ENCODE measurements around the gene PTX4. TPM values are rescaled to one million over a fixed set of nuclear protein-coding genes. Genes with fewer than 3 reads are reported as not detected.

PTX4 gene
- total and polyA plus RNA-seq, 2 experiments from 2014 or later: not detected

GRCh38 chr16:1532771-1533170 lies 44.0 kb upstream of the PTX4 start:
- no peaks in the 10 kb centered on the region; the same call in 2 of the 3 replicates for H3K36me3 Mint-ChIP-seq (ENCODE audit: low read depth)
- H3K4me1 Mint-ChIP-seq: peaks cover 2% of the 10 kb centered on the region; the same call in 1 of the 3 replicates
- H3K4me3 ChIP-seq: no peak overlapping the region
- H3K27ac ChIP-seq (ENCODE audit: low read depth): no peak overlapping the region
- no peaks in the 10 kb centered on the region for H3K9me2 ChIP-seq (ENCODE audit: insufficient read depth)
- no peak overlapping the region for H3K4me2 ChIP-seq
- H3K4me3 Mint-ChIP-seq: no peak overlapping the region
- H4K20me1 ChIP-seq (replicated peaks; ENCODE audit: insufficient read depth): no peaks in the 10 kb centered on the region
- H3F3A ChIP-seq (replicated peaks; ENCODE audit: low read depth): no peaks in the 10 kb centered on the region
- H3K27me3 ChIP-seq (ENCODE audit: insufficient read depth): no peaks in the 10 kb centered on the region
- H3K27ac Mint-ChIP-seq: no peak overlapping the region
- no peaks in the 10 kb centered on the region for H3K79me2 ChIP-seq (replicated peaks; ENCODE audit: insufficient read depth)
- ATAC-seq: no peak
- no peak for DNase-seq (ENCODE audit: low spot score)
- no peaks in the 10 kb centered on the region for H3K4me1 ChIP-seq (ENCODE audit: insufficient read depth)
- no peaks in the 10 kb centered on the region for H3K9me3 Mint-ChIP-seq
- no peak overlapping the region for H2AFZ ChIP-seq
- no peaks in the 10 kb centered on the region for H3K36me3 ChIP-seq (ENCODE audit: insufficient read depth)
- peaks cover 6% of the 10 kb centered on the region for H3K27me3 Mint-ChIP-seq (ENCODE audit: insufficient read depth, low read depth, poor library complexity)
- no peak for TF ChIP-seq JUNB (IDR thresholded peaks at IDR 0.05; ENCODE audit: unreplicated experiment)
- no peak for TF ChIP-seq NANOG (IDR thresholded peaks at IDR 0.05; ENCODE audit: borderline replicate concordance)
- TF ChIP-seq POLR2AphosphoS5 (IDR thresholded peaks at IDR 0.05; ENCODE audit: low read depth): no peak

DNA sequence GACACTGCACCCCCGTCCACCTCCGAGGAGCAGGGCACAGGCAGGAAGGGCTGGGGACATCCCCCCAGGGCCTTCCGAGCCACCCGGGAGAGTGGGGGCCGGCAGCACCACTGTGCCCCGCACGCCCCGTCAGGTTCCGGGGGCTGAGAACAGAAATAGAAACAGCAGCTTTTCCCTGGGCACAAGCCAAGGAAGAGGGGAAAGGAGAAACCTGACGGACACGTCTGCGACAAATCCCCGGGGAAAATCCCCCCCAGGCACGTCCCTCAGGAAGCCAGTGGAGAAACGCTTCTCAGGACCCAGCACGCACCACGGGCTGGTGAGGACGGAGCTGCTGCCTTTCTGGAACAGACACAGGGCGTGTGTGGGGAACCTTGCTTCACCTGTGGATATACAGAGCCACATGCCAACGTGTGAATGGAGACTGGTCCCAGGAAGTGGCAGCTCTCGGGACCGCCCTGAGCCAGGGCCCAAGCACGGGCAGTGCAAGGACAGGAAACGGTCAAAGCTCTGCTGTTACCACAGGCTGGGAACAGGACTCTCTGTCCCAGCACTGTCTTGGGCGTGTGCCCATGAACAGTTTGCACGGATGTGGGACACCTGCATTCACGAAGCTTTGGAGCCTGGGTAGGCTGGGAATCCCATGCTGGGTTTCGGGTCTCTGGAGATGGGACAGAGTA lies 43.5 kb upstream of the PTX4 start:
- ATAC-seq: no peak
- TF ChIP-seq, protein P1, sequence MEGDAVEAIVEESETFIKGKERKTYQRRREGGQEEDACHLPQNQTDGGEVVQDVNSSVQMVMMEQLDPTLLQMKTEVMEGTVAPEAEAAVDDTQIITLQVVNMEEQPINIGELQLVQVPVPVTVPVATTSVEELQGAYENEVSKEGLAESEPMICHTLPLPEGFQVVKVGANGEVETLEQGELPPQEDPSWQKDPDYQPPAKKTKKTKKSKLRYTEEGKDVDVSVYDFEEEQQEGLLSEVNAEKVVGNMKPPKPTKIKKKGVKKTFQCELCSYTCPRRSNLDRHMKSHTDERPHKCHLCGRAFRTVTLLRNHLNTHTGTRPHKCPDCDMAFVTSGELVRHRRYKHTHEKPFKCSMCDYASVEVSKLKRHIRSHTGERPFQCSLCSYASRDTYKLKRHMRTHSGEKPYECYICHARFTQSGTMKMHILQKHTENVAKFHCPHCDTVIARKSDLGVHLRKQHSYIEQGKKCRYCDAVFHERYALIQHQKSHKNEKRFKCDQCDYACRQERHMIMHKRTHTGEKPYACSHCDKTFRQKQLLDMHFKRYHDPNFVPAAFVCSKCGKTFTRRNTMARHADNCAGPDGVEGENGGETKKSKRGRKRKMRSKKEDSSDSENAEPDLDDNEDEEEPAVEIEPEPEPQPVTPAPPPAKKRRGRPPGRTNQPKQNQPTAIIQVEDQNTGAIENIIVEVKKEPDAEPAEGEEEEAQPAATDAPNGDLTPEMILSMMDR (conservative IDR thresholded peaks at IDR 0.05; ENCODE audit: low read depth in 2 of 2): no peak
- TF ChIP-seq ZNF114 (CRISPR knock-in tag; IDR thresholded peaks at IDR 0.05): no peak
- TF ChIP-seq, protein P2, sequence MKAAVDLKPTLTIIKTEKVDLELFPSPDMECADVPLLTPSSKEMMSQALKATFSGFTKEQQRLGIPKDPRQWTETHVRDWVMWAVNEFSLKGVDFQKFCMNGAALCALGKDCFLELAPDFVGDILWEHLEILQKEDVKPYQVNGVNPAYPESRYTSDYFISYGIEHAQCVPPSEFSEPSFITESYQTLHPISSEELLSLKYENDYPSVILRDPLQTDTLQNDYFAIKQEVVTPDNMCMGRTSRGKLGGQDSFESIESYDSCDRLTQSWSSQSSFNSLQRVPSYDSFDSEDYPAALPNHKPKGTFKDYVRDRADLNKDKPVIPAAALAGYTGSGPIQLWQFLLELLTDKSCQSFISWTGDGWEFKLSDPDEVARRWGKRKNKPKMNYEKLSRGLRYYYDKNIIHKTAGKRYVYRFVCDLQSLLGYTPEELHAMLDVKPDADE (IDR thresholded peaks at IDR 0.05): no peak
- no peak for TF ChIP-seq STAT1 (IDR thresholded peaks at IDR 0.05; ENCODE audit: unreplicated experiment)
- no peak for TF ChIP-seq CREB1 (CRISPR knock-in tag; IDR thresholded peaks at IDR 0.05; ENCODE audit: low read depth)
- no peak for TF ChIP-seq JUNB (IDR thresholded peaks at IDR 0.05; ENCODE audit: unreplicated experiment)
- no peak for TF ChIP-seq POLR2AphosphoS5 (IDR thresholded peaks at IDR 0.05; ENCODE audit: low read depth)
- no peak for TF ChIP-seq NANOG (IDR thresholded peaks at IDR 0.05; ENCODE audit: borderline replicate concordance)
- TF ChIP-seq, protein P3, sequence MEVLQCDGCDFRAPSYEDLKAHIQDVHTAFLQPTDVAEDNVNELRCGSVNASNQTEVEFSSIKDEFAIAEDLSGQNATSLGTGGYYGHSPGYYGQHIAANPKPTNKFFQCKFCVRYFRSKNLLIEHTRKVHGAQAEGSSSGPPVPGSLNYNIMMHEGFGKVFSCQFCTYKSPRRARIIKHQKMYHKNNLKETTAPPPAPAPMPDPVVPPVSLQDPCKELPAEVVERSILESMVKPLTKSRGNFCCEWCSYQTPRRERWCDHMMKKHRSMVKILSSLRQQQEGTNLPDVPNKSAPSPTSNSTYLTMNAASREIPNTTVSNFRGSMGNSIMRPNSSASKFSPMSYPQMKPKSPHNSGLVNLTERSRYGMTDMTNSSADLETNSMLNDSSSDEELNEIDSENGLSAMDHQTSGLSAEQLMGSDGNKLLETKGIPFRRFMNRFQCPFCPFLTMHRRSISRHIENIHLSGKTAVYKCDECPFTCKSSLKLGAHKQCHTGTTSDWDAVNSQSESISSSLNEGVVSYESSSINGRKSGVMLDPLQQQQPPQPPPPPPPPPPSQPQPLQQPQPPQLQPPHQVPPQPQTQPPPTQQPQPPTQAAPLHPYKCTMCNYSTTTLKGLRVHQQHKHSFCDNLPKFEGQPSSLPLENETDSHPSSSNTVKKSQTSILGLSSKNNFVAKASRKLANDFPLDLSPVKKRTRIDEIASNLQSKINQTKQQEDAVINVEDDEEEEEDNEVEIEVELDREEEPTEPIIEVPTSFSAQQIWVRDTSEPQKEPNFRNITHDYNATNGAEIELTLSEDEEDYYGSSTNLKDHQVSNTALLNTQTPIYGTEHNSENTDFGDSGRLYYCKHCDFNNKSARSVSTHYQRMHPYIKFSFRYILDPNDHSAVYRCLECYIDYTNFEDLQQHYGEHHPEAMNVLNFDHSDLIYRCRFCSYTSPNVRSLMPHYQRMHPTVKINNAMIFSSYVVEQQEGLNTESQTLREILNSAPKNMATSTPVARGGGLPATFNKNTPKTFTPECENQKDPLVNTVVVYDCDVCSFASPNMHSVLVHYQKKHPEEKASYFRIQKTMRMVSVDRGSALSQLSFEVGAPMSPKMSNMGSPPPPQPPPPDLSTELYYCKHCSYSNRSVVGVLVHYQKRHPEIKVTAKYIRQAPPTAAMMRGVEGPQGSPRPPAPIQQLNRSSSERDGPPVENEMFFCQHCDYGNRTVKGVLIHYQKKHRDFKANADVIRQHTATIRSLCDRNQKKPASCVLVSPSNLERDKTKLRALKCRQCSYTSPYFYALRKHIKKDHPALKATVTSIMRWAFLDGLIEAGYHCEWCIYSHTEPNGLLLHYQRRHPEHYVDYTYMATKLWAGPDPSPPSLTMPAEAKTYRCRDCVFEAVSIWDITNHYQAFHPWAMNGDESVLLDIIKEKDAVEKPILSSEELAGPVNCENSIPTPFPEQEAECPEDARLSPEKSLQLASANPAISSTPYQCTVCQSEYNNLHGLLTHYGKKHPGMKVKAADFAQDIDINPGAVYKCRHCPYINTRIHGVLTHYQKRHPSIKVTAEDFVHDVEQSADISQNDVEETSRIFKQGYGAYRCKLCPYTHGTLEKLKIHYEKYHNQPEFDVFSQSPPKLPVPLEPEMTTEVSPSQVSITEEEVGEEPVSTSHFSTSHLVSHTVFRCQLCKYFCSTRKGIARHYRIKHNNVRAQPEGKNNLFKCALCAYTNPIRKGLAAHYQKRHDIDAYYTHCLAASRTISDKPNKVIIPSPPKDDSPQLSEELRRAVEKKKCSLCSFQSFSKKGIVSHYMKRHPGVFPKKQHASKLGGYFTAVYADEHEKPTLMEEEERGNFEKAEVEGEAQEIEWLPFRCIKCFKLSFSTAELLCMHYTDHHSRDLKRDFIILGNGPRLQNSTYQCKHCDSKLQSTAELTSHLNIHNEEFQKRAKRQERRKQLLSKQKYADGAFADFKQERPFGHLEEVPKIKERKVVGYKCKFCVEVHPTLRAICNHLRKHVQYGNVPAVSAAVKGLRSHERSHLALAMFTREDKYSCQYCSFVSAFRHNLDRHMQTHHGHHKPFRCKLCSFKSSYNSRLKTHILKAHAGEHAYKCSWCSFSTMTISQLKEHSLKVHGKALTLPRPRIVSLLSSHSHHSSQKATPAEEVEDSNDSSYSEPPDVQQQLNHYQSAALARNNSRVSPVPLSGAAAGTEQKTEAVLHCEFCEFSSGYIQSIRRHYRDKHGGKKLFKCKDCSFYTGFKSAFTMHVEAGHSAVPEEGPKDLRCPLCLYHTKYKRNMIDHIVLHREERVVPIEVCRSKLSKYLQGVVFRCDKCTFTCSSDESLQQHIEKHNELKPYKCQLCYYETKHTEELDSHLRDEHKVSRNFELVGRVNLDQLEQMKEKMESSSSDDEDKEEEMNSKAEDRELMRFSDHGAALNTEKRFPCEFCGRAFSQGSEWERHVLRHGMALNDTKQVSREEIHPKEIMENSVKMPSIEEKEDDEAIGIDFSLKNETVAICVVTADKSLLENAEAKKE (CRISPR knock-in tag; IDR thresholded peaks at IDR 0.05): no peak

More for the DNA sequence above, 43.5 kb upstream of the PTX4 start:
- Mint-ChIP-seq H3K27ac (no peak overlapping the region), H3K9me3 (no peaks in the 10 kb centered on the region), H3K36me3 (ENCODE audit: low read depth) (no peaks in the 10 kb centered on the region; the same call in 2 of the 3 replicates), H3K27me3 (ENCODE audit: insufficient read depth, low read depth, poor library complexity) (peaks cover 6% of the 10 kb centered on the region), H3K4me1 (peaks cover 2% of the 10 kb centered on the region; the same call in 1 of the 3 replicates), H3K4me3 (no peak overlapping the region)
- Histone ChIP-seq H3K4me2 (no peak overlapping the region), H3K79me2 (replicated peaks; ENCODE audit: insufficient read depth) (no peaks in the 10 kb centered on the region), H3K27me3 (ENCODE audit: insufficient read depth) (no peaks in the 10 kb centered on the region), H3K9me2 (ENCODE audit: insufficient read depth) (no peaks in the 10 kb centered on the region), H3K36me3 (ENCODE audit: insufficient read depth) (no peaks in the 10 kb centered on the region), H2AFZ (no peak overlapping the region), H3K4me3 (no peak overlapping the region), H3K27ac (ENCODE audit: low read depth) (no peak overlapping the region), H4K20me1 (replicated peaks; ENCODE audit: insufficient read depth) (no peaks in the 10 kb centered on the region), H3F3A (replicated peaks; ENCODE audit: low read depth) (no peaks in the 10 kb centered on the region), H3K4me1 (ENCODE audit: insufficient read depth) (no peaks in the 10 kb centered on the region)
- DNase-seq (ENCODE audit: low spot score): no peak
